Skin of body (tissue), 2 donors: ENCODE data around the gene NDUFB4. TPM values are rescaled to one million over a fixed set of nuclear protein-coding genes. Genes with fewer than 3 reads are reported as not detected.
"Not testable (repeated sequence)": the region's sequence is repeated elsewhere in the genome, so short reads cannot be mapped to it uniquely, and the experiment has no call there.

Experiments used
- DNase-seq: peaks from one replicate; lab custom pipeline; 2025; lab: John Stamatoyannopoulos, UW
- total RNA-seq: library from RNA; depleted of rRNA; stranded (reverse); fragments of >200 nt; gene quantifications from one replicate; pipeline ENCODE4 v1.2.3, GENCODE V29; 2014

The NDUFB4 gene
- total RNA-seq, 1 donor from 2014 or later, result 33.8 TPM

DNA sequence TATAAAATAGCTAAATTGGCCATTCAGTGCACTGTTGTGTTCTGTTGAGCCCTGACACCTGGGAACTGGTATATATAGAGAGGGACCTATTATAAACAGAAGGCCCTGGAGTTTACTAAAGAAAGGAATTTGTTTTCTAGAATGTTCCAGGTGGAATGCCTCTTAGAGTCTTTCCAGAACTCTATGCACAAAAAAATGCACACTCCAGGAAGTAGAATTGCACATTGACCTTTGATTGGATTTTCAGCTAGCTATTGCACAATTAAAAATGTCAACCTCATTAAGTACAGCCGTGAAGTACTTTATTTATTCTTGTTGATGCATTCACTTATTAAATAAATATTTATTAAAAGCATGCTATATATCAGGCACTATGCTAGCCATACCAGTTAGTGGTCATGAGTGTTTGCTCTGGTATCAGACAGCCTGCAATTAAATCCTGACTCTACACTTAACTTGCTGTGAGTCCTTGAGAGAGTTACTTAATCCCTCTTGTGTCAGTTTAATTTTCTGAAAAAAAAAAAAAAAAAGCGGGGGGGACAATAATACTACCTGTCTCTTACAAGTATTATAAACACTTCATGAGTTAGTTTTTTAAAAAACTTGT is 40.8 kb downstream of the NDUFB4 start:
- DNase-seq, result no peak

DNA sequence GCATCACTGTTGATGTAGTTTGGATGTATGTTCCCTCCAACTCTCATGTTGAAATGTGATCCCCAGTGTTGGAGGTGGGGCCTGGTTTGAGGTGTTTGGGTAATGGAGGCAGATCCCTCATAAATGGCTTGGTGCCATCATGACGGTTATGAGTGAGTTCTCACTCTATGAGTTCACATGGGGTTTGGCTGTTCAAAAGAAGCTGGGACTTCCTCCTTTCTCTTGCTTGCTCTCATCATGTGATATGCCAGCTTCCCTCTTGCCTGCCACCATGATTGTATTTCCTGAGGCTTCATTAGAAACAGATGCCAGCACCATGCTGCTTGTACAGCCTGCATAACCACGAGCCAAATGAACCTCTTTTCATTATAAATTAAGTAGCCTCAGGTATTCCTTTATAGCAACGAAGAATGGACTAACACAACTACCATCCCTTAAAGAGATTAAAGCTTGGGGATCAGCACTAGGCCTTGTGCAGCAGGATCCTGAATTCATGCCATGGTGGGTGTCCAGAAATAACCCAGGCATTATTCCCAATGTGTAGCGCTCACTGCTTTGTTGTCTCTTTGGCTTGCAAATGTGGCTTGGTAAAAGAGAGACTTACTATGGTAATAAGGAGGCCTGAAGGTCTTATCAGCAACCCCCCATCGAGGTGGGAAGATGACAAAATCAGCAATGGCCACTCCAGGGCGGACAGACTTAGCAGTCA is 41.9 kb downstream of the NDUFB4 start:
- no peak for DNase-seq

DNA sequence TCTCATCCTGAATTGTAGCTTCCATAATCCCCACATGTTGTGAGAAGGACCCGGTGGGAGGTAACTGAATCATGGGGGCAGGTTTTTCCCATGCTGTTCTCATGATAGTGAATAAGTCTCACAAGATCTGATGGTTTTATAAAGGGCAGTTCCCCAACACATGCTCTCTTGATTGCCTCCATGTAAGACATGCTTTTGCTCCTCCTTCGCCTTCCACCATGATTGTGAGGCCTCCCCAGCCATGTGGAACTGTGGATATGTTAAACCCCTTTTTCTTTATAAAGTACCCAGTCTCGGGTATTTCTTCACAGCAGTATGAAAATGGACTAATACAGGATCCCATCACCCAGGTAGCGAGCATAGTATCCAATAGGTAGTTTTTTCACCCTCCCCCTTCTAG is 42.7 kb downstream of the NDUFB4 start:
- not testable (repeated sequence) for DNase-seq

DNA sequence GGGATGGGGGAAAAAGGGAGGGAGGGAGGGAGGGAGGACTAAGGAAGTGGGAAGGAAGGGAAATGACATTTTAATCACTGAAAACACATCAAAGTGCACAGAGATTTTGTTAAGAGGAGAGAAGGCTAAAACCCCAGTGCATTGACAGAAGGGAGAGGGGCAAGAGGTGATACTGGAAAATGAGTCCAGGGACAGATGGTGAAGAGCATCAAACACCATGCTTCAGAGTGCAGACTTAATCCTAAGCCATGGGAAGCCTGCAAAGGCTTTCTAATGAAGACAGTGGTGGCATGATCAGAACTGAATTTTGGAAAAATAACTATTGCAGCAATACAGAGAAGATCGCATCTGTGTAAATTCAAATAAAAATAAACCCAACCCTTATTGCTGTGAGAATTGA is 44.1 kb downstream of the NDUFB4 start:
- DNase-seq, result no peak

DNA sequence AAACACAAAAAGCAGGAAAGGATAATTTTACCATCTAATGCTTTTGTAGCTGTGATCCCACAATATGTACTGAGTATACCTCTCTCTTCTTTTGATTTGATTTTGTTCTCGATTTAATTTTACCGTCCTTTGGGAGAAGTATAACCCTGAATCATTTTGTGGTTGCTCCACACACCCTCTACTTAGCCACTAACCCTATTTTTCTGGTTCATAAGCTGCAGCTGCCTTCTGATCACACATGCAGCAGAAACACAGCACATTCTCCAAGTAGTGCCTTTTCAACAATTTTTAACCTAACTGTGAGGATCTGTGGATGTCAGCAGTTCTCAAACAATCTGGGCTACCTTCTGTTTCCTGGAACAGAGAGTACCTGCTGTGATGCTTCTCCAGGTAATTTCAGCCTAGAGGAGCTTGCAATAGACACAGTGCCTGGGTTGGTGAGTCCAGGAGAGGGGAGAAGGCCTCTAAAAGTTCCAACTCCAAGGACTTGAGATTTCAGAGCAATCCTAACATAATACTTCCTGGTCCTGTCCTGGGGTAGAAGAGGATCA is 45.6 kb downstream of the NDUFB4 start:
- no peak for DNase-seq

DNA sequence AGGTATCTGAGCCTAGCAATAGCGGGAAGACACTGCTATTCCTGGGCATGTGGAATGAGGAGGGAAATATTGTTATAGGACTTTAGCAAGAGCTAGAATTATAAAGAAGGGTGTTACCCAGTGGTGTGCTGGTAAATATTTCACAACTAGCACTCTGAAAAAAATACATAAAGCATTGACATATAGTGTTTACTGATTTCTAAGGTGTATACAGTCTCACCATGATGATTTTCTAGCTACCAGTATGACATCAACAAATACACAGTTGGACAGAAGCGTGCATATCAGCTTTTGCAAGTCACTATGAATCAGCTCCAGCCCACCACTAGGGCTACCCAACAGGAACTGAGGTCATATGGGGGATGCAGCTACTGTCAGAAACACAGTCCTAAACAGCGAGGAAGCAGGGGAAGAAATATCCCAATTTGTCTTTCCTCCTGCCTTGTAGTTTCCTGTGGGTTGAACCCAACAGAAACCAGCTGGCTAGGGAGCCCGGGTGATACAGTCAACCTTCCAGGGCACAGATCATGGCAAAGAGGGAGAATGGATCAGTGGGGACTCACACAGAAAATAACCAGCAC is 46.3 kb downstream of the NDUFB4 start:
- DNase-seq, result no peak

DNA sequence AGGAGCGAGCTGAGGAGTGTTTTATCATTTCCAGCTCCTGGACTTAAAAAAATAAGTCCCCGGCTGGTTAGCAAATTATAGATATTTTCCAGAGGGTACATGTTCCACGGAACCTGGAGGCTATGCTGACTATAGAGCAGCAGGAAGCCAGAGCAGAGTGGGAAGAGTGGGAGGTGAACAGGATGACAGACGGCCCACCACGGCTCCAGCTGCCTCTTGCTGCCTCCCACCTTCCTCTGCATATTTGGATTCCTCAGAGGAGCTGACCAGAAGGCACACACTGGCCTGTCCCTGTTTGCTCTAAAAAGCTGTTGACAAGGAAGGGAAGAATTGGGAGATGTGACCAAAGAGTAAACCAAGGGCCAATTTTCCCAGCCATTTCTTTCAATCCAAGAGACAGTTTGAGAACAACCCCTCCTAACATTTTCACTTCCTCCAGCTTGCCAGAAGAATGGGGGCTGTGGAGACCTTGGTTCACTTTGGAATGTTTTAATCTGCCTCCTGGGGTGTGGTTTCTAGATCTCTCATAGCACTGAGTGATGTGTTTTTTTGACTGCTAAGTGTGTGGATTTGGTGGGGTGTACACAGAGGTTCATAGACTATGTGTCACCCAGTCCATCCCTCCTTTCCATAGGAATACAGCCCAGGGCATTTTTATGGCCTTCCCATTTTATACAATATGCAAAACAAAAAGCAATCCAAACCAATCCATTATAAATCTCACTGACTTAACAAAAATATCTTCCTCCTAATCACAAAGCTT is 49.1 kb downstream of the NDUFB4 start:
- no peak for DNase-seq

DNA sequence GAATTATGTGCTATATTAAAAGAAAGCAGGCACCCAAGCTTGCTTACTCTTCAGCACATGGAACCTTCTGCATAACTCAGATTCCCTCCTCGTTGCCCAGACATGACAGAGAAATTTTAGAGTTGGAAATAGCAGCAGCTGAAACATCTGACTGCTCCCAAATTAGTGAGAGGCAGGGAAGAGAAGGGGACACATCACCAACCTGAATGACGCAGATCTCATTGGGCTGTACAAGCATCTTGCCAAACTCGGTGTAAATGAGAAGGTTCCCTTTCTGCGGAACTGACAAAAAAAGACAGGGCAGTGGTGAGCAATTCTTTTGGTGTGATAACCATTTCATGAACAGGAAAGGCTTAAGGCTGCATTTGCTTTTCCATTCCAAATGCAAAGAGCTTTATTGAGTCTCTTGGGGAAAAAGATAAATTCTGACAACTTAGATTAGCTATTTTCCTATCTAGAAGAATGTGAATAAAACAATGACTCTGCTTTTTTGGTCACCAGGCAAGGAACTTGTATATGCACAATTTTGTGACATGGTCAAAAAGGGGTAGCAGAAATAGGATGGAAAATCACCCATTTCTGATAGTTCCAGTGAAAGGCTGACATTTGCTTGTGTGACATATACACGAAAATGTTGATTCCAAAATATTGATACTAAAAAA is 50.8 kb downstream of the NDUFB4 start:
- DNase-seq, result no peak

DNA sequence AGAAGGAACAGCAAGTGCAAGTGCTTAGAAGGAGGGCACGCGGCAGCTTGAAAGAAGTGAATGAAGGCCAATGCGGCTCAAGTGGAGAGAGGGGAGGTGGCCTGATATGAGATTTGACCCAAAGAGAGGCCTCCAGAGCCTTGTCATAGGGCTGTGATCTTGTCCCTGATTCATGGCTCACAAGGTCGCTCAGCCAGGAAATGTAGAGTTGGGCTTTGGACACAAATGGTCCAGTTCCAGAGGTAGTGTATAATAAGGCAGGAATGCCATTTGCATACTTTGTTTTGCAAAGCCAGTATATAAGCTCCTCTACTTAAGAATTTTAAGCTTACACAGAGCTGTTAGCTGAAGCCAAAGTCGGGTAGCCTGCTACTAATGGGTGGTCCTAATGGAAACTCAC is 52.2 kb downstream of the NDUFB4 start:
- DNase-seq, result no peak

DNA sequence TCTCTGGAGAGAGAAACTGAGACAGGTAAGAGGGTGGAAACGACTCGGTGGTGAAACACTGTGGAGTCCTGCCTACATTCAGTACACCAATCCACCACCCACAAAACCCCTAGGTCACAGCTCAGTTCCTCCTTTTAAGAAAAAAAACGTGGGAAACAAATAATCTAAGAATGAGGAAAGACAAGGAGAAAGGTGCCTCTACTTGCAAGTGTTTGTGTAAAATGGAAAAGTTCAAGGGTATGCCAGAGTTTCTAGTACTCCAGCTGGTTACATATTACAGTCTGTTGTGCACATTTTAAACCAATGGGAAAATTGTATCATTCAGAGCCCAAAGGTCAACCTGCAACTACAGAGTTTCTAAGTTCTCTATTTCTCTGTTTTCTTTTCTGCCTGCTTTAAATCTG is 53.7 kb downstream of the NDUFB4 start:
- no peak for DNase-seq

DNA sequence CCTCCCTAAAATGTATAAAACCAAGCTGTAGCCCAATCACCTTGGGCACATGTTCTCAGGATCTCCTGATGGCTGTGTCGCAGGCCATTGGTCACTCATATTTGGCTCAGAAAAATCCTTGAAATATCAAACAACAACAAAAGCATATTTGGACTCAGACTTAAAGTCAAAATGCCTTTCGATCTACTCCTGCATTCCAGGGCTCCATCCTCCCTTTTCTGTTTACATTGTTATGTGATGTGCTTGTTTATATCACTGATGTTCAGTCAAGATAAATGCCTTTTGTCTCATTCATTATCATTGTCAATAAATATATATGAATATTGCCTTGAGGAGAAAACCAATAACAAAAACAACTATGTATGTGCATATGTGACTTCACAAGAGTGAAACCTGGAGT is 54.2 kb downstream of the NDUFB4 start:
- DNase-seq, result no peak

Other genes starting within 250 kb of the NDUFB4 start
- gene LRRC58, start 247.0 kb upstream of the NDUFB4 start, total RNA-seq, result 34.8 TPM
- gene FSTL1, start 145.3 kb upstream of the NDUFB4 start, total RNA-seq, result 530 TPM
- not detected for gene HGD, start 85.9 kb downstream of the NDUFB4 start, total RNA-seq
- 10.4 TPM for gene RABL3, start 146.2 kb downstream of the NDUFB4 start, total RNA-seq
- 12.7 TPM for gene GTF2E1, start 146.4 kb downstream of the NDUFB4 start, total RNA-seq